ENCODE measurements around the gene ATP2A3. TPM values are rescaled to one million over a fixed set of nuclear protein-coding genes. Genes with fewer than 3 reads are reported as not detected.

ATP2A3 gene
- total and polyA plus RNA-seq, 2 donors (not counting 3 experiments of a cell fraction or from before 2014, with no cell fraction given) = 0.37 to 0.55 TPM

- Histone ChIP-seq H3K4me1 (ENCODE audit: control insufficient read depth, extremely low read depth, insufficient read depth, low read length) (peaks cover 5% of the 10 kb centered on the region), H3K9me1 (replicated peaks; ENCODE audit: control insufficient read depth, extremely low read depth, insufficient read depth, low read length) (no peaks in the 10 kb centered on the region), H3K36me3 (ENCODE audit: control insufficient read depth in 2 of 2, extremely low read depth in 1 of 2, insufficient read depth in 2 of 2, low read length in 2 of 2) (peaks cover 0 to 8% of the 10 kb centered on the region in 2 experiments), H3K27me3 (ENCODE audit: control insufficient read depth in 2 of 2, insufficient read depth in 2 of 2, low read length in 2 of 2) (no peaks in the 10 kb centered on the region), H3K9ac (replicated peaks; ENCODE audit: extremely low read depth, insufficient read depth, low read length) (no peak overlapping the region), H3K79me2 (ENCODE audit: control insufficient read depth, insufficient read depth, low read length) (no peaks in the 10 kb centered on the region), H2AFZ (ENCODE audit: low read depth, low read length) (no peak overlapping the region), H3K4me2 (ENCODE audit: insufficient read depth, low read length) (no peak overlapping the region), H3K4me3 (replicated peaks in 1 of 3; ENCODE audit: insufficient read depth in 1 of 3, low read depth in 1 of 3, low read length in 3 of 3) (no peak overlapping the region), H3K9me3 (replicated peaks; ENCODE audit: control insufficient read depth, insufficient read depth, low read length) (no peaks in the 10 kb centered on the region), H4K20me1 (replicated peaks; ENCODE audit: control insufficient read depth, extremely low read depth, insufficient read depth, low read length) (no peaks in the 10 kb centered on the region), H3K27ac (ENCODE audit: insufficient read depth, low read depth, low read length) (no peak overlapping the region)
- dilution Hi-C loops (cut with MboI; ENCODE audit: extremely low pct_ligation_motif_present, low sequenced_read_pairs) = no loop called here
- TF ChIP-seq MYC (IDR thresholded peaks at IDR 0.05; ENCODE audit: low read depth, low read length) (no peak), POLR2A (IDR thresholded peaks at IDR 0.05; ENCODE audit: low read depth, low read length) (no peak), FOS (IDR thresholded peaks at IDR 0.05; ENCODE audit: borderline replicate concordance, insufficient read depth, low read length) (no peak), GATA2 (IDR thresholded peaks at IDR 0.05; ENCODE audit: insufficient read depth, insufficient read length, low read depth, low read length) (no peak), POLR2AphosphoS5 (IDR thresholded peaks at IDR 0.05; ENCODE audit: insufficient read depth, low read depth, low read length) (no peak), EZH2 (IDR thresholded peaks at IDR 0.05; ENCODE audit: borderline replicate concordance, low read depth, low read length, severe bottlenecking) (no peak), JUN (IDR thresholded peaks at IDR 0.05; ENCODE audit: borderline replicate concordance, insufficient read depth, insufficient read length, low read depth) (no peak)
- TF ChIP-seq, protein P1, sequence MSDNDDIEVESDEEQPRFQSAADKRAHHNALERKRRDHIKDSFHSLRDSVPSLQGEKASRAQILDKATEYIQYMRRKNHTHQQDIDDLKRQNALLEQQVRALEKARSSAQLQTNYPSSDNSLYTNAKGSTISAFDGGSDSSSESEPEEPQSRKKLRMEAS (IDR thresholded peaks at IDR 0.05; ENCODE audit: insufficient read depth, insufficient read length) = no peak
- ChIA-PET CTCF (no interaction called here), POLR2A (no interaction called here)
- BruUV-seq (replicated peaks) = no TSS peak
- no peak for FAIRE-seq
- no peak for DNase-seq (ENCODE audit: low read depth, low spot score)
- intact Hi-C loops (cut with micrococcal nuclease) = no loop called here
These were observed 88.9 kb downstream of the ATP2A3 start for GRCh38 chr17:3875317-3875716.

Other genes with a start within 250 kb of the ATP2A3 start
- 11.8 and 13.2 TPM in 2 replicates for gene HASPIN, start 240.5 kb downstream of the ATP2A3 start, total RNA-seq
- 2.7 TPM in 2 replicates for gene HASPIN, start 240.5 kb downstream of the ATP2A3 start, polyA plus RNA-seq
- 29.6 and 32.6 TPM in 2 replicates for gene ITGAE, start 163.2 kb downstream of the ATP2A3 start, total RNA-seq
- 46.3 and 71.6 TPM in 2 replicates for gene ITGAE, start 163.2 kb downstream of the ATP2A3 start, polyA plus RNA-seq
- 51.1 and 52.2 TPM in 2 replicates for gene NCBP3, start 118.2 kb downstream of the ATP2A3 start, total RNA-seq
- 13.7 and 18.2 TPM in 2 replicates for gene NCBP3, start 118.2 kb downstream of the ATP2A3 start, polyA plus RNA-seq
- gene CAMKK1, start 71.4 kb downstream of the ATP2A3 start, total RNA-seq = 5.7 and 6.1 TPM in 2 replicates
- gene CAMKK1, start 71.4 kb downstream of the ATP2A3 start, polyA plus RNA-seq = 4.3 and 4.5 TPM in 2 replicates
- not detected in 2 replicates for gene P2RX1, start 48.0 kb downstream of the ATP2A3 start, total RNA-seq
- 0.05 TPM in 1 of 2 replicates, not detected in the other for gene P2RX1, start 48.0 kb downstream of the ATP2A3 start, polyA plus RNA-seq
- 42.5 and 52.1 TPM in 2 replicates for gene ZZEF1, start 178.6 kb upstream of the ATP2A3 start, total RNA-seq
- 15.7 and 20.7 TPM in 2 replicates for gene ZZEF1, start 178.6 kb upstream of the ATP2A3 start, polyA plus RNA-seq
- 12.6 and 13.3 TPM in 2 replicates for gene CYB5D2, start 178.8 kb upstream of the ATP2A3 start, total RNA-seq
- gene CYB5D2, start 178.8 kb upstream of the ATP2A3 start, polyA plus RNA-seq = 28.4 and 30.2 TPM in 2 replicates